Right ventricle myocardium inferior (tissue), 1 donor: ENCODE results near the gene SH3GLB2. TPM values are rescaled to one million over a fixed set of nuclear protein-coding genes. Genes with fewer than 3 reads are reported as not detected.

ENCODE experiments used
- ATAC-seq: fragments of 200-7000 bp; cut with Tn5 transposase; one replicate; pipeline ENCODE4 v1.9.1; 2020; ENCODE audit warnings: mild to moderate bottlenecking, moderate library complexity
- DNase-seq: peaks from one replicate; pipeline ENCODE4 v3.0.0; 2021; ENCODE audit errors: missing footprints
- intact Hi-C: fragments of 100-400 bp; cut with DNase I; formaldehyde crosslinking; loops from one replicate; pipeline ENCODE4 v1.11.0; 2022
- total RNA-seq: library from RNA; stranded (reverse); fragmentation: NEBNext Ultra II Directional; extraction: Animal tissue kit (Norgen Biotek cat#: 25700); gene quantifications from one replicate; pipeline ENCODE4 v1.2.1, GENCODE V29; 2021
- donor health status: DM: no; HTN: yes; CAD: no; lungs with severe emphysema.

The SH3GLB2 gene
- total RNA-seq, 1 donor from 2014 or later, result 32.4 TPM

- intact Hi-C loops, result no loop called here
- no peak for ATAC-seq
- DNase-seq, result no peak
Observed at GRCh38 chr9:129026442-129027223, 1.5 kb downstream of the SH3GLB2 start.

- ATAC-seq (no peak), DNase-seq (no peak)
- intact Hi-C loops, result no loop called here
Observed at GRCh38 chr9:129023908-129024233, 4.3 kb downstream of the SH3GLB2 start.

- intact Hi-C loops, result no loop called here
- peak; percentile 3 for ATAC-seq
- DNase-seq, result no peak
Observed at GRCh38 chr9:129023036-129023907, 4.9 kb downstream of the SH3GLB2 start.

GRCh38 chr9:129022037-129022436 is 6.1 kb downstream of the SH3GLB2 start:
- ATAC-seq (no peak), DNase-seq (no peak)
- intact Hi-C loops, result no loop called here

GRCh38 chr9:129021091-129021490 is 7.0 kb downstream of the SH3GLB2 start:
- no peak for DNase-seq
- ATAC-seq, result no peak
- intact Hi-C loops, result no loop called here

- intact Hi-C loops, result no loop called here
- DNase-seq, result no peak
- no peak for ATAC-seq
Observed at GRCh38 chr9:129014608-129015007, 13.5 kb downstream of the SH3GLB2 start.

- intact Hi-C loops, result no loop called here
Observed at GRCh38 chr9:129014124-129014523, 14.0 kb downstream of the SH3GLB2 start.

GRCh38 chr9:129013674-129014073 is 14.5 kb downstream of the SH3GLB2 start:
- DNase-seq (no peak), ATAC-seq (no peak)
- intact Hi-C loops, result no loop called here

More at GRCh38 chr9:129014124-129014523, 14.0 kb downstream of the SH3GLB2 start:
- DNase-seq (no peak), ATAC-seq (no peak)

GRCh38 chr9:129012893-129013448 is 15.2 kb downstream of the SH3GLB2 start:
- intact Hi-C loops, result no loop called here
- no peak for DNase-seq
- no peak for ATAC-seq

GRCh38 chr9:129012343-129012742 is 15.8 kb downstream of the SH3GLB2 start:
- intact Hi-C loops, result no loop called here
- DNase-seq, result no peak
- no peak for ATAC-seq

- intact Hi-C loops, result no loop called here
- DNase-seq (no peak), ATAC-seq (no peak)
Observed at GRCh38 chr9:129011761-129012181, 16.4 kb downstream of the SH3GLB2 start.

- intact Hi-C loops, result no loop called here
- DNase-seq (no peak), ATAC-seq (no peak)
Observed at GRCh38 chr9:129011170-129011569, 17.0 kb downstream of the SH3GLB2 start.

GRCh38 chr9:129010267-129010975 is 17.7 kb downstream of the SH3GLB2 start:
- ATAC-seq (no peak), DNase-seq (no peak)
- intact Hi-C loops, result no loop called here

- ATAC-seq (no peak), DNase-seq (no peak)
- intact Hi-C loops, result no loop called here
Observed at GRCh38 chr9:129009584-129010141, 18.5 kb downstream of the SH3GLB2 start.

- DNase-seq, result no peak
- intact Hi-C loops, result no loop called here
Observed at GRCh38 chr9:129008986-129009583, 19.0 kb downstream of the SH3GLB2 start.

GRCh38 chr9:129008469-129008965 is 19.6 kb downstream of the SH3GLB2 start:
- intact Hi-C loops, result no loop called here
- DNase-seq, result no peak
- ATAC-seq, result no peak

More at GRCh38 chr9:129008986-129009583, 19.0 kb downstream of the SH3GLB2 start:
- ATAC-seq, result no peak

GRCh38 chr9:129007766-129008468 is 20.2 kb downstream of the SH3GLB2 start:
- DNase-seq (no peak), ATAC-seq (no peak)
- intact Hi-C loops, result no loop called here
